AG04450 (cell line): ENCODE results near the gene FAM114A1. TPM values are rescaled to one million over a fixed set of nuclear protein-coding genes. Genes with fewer than 3 reads are reported as not detected.

Experiments
- CTCF ChIA-PET: fragments of 300-600, 350-600 bp; formaldehyde crosslinking; extraction: SDS; loops from one replicate; lab custom pipeline; 2022; ENCODE audit warnings: antibody characterized with exemption, inconsistent platforms; lab: Charles Lee
- POLR2A ChIA-PET: fragments of 350-600 bp; formaldehyde crosslinking; extraction: SDS; loops from one replicate; lab custom pipeline; 2021; ENCODE audit warnings: antibody characterized with exemption, inconsistent platforms; lab: Yijun Ruan, JAX
- DNase-seq: peaks from one replicate; pipeline ENCODE4 v3.0.0-alpha.2; 2011; ENCODE audit warnings: low read depth, low spot score
- H3K27ac ChIP-seq: one replicate; pipeline ENCODE4 v1.5.1; 2012; ENCODE audit warnings: low read depth, low read length, control low read depth
- H3K27me3 ChIP-seq: one replicate; pipeline ENCODE4 v1.6.0; 2012; ENCODE audit warnings: low read length; ENCODE audit not compliant: control insufficient read depth, insufficient read depth
- H3K4me3 ChIP-seq: 2 replicates; pipeline ENCODE4 v1.5.1; 2011; ENCODE audit warnings: mild to moderate bottlenecking, low read depth, low read length, control low read depth
- H3K9me3 ChIP-seq: 2 replicates; pipeline ENCODE4 v1.5.1; 2012; ENCODE audit warnings: low read length; ENCODE audit not compliant: control insufficient read depth, insufficient read depth
- polyA plus RNA-seq: library from polyadenylated mRNA; depleted of rRNA; stranded (reverse); fragments of >200 nt; gene quantifications from 2 replicates; pipeline ENCODE4 v1.2.3, GENCODE V29; 2011
- TF ChIP-seq, protein P1 (sequence below): IDR thresholded peaks from 2 replicates; pipeline ENCODE4 v1.5.1; 2011; ENCODE audit warnings: low read depth, low read length, control low read depth, inconsistent platforms

FAM114A1 gene
- polyA plus RNA-seq, 1 experiment = 303 TPM

DNA sequence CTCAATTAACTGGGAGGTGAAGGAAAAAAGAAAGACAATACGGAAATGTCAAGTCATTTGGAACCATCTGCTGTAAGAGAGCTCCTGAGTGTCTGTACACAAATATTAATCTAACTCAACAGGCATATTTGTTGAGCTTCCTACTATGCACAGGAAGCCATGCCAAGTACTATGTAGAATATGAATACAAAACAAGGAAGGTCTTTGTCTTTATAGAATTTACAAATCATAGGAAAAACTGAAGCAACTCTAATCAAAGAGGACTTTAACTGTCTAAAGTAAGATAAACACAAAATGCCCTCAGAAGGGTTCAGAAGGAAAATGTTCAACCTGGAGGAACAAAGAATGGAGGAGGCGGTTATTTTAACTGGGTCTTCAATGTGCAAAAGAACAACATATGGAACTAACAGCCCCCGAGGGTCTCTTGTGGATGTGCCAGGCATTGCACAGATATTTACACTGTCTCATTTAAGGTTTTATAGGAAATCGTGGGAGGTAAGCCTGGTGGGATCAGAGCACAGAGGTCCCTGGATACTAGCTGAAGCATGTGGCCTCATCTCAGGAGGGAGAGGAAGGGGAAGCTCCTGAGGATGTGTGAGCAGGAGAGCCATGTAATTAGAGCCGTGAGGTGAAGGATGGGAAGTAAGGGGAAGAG is 5.8 kb downstream of the FAM114A1 start:
- no peak overlapping the region for H3K27ac ChIP-seq
- ChIA-PET POLR2A (interaction anchor here (0.9 kb wide), 1 partner anchor 13 kb away, joined by 3 read pairs; no protein-coding TSS in a partner anchor), CTCF (interaction anchor here (0.6 kb wide), 1 partner anchor 13 kb away, joined by 3 read pairs; no protein-coding TSS in a partner anchor)
- no peak overlapping the region for H3K4me3 ChIP-seq
- TF ChIP-seq, protein P1, sequence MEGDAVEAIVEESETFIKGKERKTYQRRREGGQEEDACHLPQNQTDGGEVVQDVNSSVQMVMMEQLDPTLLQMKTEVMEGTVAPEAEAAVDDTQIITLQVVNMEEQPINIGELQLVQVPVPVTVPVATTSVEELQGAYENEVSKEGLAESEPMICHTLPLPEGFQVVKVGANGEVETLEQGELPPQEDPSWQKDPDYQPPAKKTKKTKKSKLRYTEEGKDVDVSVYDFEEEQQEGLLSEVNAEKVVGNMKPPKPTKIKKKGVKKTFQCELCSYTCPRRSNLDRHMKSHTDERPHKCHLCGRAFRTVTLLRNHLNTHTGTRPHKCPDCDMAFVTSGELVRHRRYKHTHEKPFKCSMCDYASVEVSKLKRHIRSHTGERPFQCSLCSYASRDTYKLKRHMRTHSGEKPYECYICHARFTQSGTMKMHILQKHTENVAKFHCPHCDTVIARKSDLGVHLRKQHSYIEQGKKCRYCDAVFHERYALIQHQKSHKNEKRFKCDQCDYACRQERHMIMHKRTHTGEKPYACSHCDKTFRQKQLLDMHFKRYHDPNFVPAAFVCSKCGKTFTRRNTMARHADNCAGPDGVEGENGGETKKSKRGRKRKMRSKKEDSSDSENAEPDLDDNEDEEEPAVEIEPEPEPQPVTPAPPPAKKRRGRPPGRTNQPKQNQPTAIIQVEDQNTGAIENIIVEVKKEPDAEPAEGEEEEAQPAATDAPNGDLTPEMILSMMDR = no peak
- DNase-seq = no peak
- no peaks in the 10 kb centered on the region; the same call in 1 of the 2 replicates for H3K9me3 ChIP-seq
- no peaks in the 10 kb centered on the region for H3K27me3 ChIP-seq

DNA sequence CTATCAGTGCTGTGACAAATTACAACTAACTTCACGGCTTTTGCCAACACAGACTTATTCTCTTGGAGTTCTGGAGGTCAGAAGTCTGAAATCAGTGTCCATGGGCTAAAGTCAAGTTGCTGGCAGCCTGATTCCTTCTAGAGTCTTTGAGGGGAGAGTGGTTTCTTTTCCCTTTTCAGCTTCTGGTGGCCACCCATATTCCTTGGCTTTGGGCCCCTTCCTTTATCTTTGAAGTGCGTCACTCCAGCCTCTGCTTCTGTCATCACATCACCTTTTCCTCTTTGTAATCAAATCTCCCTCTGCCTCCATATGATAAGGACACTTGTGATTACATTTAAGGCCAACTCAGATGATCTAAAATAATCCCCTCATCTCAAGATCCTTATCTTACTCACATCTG is 9.0 kb downstream of the FAM114A1 start:
- H3K4me3 ChIP-seq = no peak overlapping the region
- TF ChIP-seq, protein P1 = no peak
- H3K27ac ChIP-seq = no peak overlapping the region
- no peaks in the 10 kb centered on the region for H3K27me3 ChIP-seq
- CTCF ChIA-PET = interaction anchor here (0.6 to 1.1 kb wide), 2 partner anchors 19 to 23 kb away, joined by 3 read pairs; no protein-coding TSS in a partner anchor
- H3K9me3 ChIP-seq = no peaks in the 10 kb centered on the region
- POLR2A ChIA-PET = interaction anchor here (0.8 kb wide), 1 partner anchor 8 kb away, joined by 3 read pairs; no protein-coding TSS in a partner anchor
- no peak for DNase-seq

DNA sequence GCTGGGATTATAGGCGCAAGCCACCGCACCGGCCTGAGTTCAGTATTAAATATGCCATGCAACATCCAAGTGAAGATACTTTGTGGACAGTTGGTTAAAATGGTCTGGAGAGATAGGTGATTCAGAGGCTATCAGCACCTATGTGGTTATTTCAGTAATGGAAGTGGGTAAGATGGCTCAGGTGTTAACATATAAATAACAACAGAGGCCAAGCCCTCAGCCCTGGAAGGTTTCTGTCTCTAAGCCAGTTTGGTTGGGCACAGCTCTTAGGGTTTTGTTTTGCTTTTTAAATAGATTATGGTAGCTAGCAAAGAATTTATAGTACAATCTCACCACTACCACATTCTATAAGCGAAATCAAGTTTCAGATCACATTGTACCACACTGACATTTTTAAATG is 16.6 kb downstream of the FAM114A1 start:
- ChIA-PET POLR2A (no interaction called here), CTCF (interaction anchor here (0.5 kb wide), 1 partner anchor 146 kb away, joined by 4 read pairs; no protein-coding TSS in a partner anchor)
- DNase-seq = no peak
- H3K4me3 ChIP-seq = no peak overlapping the region
- TF ChIP-seq, protein P1 = no peak
- no peak overlapping the region for H3K27ac ChIP-seq
- H3K9me3 ChIP-seq = no peaks in the 10 kb centered on the region
- H3K27me3 ChIP-seq = no peaks in the 10 kb centered on the region

DNA sequence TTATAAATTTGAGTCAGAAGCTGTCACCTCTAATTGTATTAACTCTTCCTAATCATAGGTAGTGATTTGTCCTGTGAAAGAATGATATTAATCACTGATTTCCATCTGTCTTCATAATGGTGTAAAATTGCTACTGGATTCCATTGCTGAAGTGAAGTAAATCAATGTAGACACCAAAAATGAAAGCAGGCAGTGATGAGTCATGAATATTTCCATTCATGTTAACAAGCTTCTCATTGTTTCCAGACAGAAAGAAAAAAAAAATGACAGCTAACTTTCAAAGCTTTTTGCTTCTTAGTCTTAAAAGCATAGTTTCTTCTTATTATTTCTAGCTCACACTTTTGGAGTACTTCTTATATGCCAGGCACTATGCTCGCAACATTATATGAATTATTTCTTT is 21.5 kb downstream of the FAM114A1 start:
- POLR2A ChIA-PET = interaction anchor here (1.1 to 1.4 kb wide), 2 partner anchors 20 to 22 kb away, joined by 3 to 8 read pairs; no protein-coding TSS in a partner anchor
- CTCF ChIA-PET = interaction anchor here (0.7 to 2.5 kb wide), 7 partner anchors 14 to 827 kb away, joined by 3 to 9 read pairs (median 3); partner anchors contain the start of gene TLR10
- peak overlapping the region; percentile 32 for H3K27ac ChIP-seq
- DNase-seq = no peak
- H3K9me3 ChIP-seq = no peaks in the 10 kb centered on the region
- no peak overlapping the region for H3K4me3 ChIP-seq
- H3K27me3 ChIP-seq = no peaks in the 10 kb centered on the region
- TF ChIP-seq, protein P1 = no peak
